GM19328 (cell line): Measurements from ENCODE around the gene FGF19.
A peak's percentile ranks its signal among the peaks of the same experiment; 100 is the strongest.
"Not testable (repeated sequence)": the region's sequence is repeated elsewhere in the genome, so short reads cannot be mapped to it uniquely, and the experiment has no call there.

Source experiments
- ATAC-seq: cut with Tn5 transposase; IDR thresholded peaks from one replicate; pipeline ENCODE4 v1.9.1; 2021; ENCODE audit warnings: mild to moderate bottlenecking, moderate library complexity; ENCODE audit not compliant: unreplicated experiment

Gene FGF19

DNA sequence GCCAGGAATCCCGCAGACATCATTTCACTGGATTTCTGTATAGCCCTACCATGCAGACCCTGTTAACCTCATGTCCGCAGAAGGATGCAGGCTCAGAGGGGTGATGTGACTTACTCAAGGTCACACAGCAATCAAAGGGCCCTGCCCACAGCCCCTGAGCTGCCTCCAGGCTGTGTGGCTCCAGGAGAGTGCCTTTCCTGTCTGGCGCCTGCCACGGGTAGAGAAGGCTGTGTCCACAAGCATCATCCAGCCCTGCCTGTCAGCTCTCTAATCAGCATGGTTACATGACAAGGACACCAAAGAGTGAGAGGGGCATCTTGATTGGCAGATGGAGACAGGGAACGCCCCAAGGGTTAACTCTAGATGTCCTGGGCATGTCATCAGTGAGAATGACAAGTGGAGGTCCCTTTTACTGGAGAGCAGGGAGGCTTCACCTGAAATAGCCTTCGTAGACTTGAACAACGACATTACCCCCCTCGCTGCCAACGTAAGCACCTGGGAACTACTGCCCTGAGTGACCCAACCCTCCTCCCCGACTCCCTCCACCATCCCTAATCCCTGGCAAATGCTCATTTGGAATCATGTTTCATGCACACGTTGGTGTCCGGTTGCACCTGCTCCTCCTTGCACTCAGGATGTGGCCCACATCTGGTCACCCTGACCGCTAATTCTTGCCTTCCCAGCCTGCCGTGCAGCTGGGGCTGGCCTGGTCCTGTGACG lies 6.9 kb downstream of the FGF19 start:
- no peak for ATAC-seq

DNA sequence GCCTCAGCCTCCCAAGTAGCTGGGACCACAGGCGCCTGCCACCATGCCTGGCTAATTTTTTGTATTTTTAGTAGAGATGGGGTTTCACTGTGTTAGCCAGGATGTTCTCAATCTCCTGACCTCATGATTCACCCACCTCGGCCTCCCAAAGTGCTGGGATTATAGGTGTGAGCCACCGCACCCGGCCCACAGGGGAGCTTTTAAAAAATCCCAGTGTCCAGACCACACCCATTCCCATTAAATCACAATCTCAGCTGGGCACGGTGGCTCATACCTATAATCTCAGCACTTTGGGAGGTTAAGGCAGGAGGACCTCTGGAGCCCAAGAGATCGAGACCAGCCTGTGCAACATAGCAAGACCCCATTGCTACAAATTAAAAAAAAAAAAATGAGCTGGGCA lies 7.8 kb downstream of the FGF19 start:
- not testable (repeated sequence) for ATAC-seq

DNA sequence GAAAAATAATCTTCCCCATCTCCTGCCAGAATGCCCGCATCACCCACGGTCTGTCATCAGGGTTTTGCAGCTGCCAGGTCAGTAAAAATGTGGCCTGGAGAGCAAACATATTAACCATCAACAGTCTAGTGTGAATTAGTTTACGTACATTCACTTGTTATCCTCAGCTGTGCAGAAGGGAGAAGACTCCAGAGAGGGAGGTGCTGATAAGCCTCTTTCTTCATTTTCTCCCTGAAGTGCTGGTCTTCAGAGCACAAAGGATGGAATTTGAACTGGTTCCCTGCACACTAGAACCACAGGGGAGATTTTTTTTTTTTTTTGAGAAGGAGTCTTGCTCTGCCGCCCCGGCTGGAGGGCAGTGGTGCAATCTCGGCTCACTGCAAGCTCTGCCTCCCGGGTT lies 8.2 kb downstream of the FGF19 start:
- ATAC-seq: no peak

DNA sequence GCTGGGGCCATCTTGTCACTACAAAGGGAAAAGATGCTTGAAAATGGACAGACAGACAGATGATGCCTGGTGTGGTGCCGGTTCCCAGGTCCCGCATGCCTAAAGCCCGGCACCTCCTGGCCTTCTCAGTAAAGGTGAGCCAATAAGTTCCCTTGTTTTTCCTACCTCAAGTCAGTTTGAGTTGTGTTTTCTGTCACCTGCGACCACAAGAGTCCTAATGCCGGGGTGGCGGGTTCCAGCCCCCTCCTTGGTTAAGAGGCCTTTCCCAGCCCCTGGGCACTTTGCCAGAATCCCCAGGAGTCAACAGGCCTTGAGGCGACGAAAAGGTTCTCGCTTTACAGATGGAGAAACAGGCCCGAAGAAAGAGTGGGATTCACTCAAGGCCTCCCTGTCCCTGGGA lies 9.0 kb downstream of the FGF19 start:
- no peak for ATAC-seq

DNA sequence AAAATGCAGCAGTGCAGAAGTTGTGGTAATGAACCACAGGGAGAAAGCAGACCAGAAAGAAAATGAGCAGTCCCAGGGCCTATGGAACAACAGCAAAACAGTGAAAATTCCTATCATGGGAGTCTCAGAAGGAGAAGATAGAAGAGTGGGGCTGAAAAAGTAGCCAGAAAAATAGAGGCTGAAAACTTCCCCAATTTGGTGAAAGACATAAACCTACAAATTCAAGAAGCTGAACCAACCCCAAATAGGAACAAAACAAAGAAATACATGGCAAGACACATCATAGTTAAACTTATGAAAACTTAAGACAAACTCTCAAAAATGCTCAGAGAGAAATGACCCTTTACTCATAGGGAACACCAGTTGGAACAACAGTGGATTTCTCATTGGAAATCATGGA lies 11.4 kb downstream of the FGF19 start:
- no peak for ATAC-seq

DNA sequence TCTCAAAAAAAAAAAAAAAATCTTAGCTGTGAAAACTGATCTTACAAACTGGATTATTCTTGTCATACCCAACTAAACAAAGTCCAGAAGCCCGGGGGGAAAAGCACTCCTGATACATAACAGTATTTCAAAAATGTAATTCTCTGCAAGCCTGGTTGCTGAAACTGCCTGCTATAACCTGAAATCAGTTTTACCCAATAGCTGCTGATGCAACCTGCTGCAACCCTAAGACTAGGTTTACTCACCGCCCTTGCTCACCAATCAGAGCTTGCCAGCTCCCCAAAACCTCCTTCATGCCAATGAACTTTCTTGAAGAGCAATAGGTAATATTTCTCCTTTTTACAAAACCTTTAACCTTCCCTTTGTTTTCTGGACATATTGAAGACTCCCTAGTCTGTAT lies 12.4 kb downstream of the FGF19 start:
- no peak for ATAC-seq

DNA sequence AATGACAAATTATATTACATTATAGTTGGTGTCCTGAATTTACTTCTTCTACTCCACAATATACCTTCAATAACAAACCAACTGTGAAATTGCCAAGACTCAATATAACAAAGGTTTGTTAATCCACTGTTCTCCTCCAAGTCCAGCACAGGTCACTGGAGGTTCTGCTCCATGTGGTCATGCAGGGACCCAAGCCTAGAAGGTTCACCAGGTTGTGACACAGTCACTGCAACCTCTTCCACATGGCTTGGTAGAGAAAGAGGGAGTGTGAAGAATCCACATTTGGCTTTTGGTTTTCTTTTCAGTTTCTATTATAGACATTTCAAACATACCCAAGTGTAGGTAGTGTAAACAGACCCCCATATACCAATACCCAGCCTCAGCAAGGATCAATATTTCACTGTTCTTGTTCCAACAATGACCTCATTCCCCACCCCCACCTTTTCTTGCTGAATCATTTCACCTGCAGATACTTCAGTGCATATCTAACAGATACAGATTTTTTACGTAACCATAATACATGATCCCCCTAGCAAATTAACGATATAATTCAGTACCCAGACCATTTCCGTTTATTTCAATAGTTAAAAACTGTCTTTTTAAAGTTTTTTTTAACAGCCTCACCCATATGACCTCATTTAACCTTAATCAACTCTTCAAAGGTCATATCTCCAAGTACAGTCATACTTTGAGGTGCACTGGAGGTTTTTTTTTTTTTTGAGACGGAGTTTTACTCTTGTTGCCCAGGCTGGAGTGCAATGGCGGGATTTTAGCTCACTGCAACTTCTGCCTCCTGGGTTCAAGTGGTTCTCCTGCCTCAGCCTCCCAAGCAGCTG lies 14.1 kb downstream of the FGF19 start:
- no peak for ATAC-seq

DNA sequence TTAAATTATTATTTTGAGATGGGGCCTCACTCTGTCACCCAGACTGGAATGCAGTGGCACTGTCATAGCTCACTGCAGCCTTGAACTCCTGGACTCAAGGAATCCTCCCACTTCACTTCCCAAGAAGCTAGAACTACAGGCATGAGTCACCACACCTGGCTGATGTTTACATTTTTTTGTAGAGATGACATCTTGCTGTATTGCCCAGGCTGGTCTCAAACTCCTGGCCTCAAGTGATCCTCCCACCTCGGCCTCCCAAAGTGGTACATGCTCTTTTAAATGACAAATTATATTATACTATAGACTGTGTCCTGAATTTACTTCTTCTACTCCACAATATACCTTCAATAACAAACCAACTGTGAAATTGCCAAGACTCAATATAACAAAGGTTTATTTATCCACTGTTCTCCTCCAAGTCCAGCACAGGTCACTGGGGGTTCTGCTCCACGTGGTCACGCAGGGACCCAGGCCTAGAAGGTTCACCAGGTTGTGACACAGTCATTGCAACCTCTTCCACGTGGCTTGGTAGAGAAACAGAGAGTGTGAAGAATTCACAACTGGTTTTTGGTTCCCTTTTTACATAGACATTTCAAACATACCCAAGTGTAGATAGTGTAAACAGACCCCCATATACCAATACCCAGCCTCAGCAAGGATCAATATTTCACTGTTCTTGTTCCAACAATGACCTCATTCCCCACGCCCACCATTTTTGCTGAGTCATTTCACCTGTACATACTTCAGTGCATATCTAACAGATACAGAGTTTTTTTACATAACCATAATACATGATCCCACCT lies 15.7 kb downstream of the FGF19 start:
- ATAC-seq: not testable (repeated sequence)

DNA sequence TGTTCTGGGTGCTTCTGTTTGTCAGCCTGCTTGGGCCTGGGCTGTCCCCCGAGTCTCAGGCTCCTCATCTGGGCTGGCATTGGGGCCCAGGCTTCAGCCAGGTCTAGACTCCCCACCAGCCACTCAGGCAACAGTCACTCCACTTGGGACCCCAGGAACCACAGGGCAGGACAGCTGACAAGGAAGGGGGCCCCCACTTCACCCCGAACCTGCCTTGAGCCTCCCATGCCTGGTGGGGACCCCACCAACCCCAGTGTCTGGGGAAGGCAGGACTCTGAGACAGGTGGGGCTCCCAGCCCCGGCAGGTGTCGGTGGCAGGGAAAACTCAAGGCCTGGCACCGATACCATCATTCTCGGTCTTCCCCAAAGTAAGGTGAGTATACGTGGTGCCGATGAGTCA lies 17.0 kb downstream of the FGF19 start:
- ATAC-seq: no peak

DNA sequence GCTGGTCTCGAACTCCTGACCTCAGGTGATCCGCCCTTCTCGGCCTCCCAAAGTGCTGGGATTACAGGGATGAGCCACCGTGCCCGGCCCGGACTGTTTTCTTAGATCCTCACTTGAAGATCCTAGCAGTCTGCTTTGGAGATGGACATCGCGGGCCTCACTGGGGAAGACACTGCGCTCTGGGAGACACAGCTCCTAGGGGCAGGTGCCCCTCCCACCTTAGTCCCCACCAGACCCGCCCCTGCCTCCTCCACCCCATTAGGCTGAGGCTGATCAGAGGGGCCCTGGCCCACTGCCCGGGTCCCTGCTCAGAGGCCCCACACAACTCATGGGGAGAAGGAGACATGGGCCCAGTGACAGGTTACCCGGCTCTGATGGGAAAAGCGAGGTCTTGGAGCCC lies 17.4 kb downstream of the FGF19 start:
- ATAC-seq: no peak

DNA sequence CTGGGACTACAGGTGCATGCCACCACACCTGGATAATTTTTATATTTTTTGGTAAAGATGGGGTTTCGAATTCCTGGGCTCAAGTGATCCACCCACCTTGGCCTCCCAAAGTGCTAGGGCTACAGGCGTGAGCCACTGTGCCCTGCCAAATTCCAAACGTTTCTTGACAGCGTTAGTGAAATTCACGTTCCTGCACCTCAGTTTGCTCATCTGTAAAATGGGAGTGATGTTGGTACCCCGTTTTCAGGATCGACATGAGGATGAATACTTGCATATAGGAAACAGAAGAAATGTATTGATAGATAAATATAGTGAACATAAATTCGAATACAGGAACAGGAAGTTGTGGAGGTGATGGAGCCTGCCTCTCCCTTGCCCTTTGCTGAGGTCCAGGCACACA lies 18.5 kb downstream of the FGF19 start:
- ATAC-seq: no peak

DNA sequence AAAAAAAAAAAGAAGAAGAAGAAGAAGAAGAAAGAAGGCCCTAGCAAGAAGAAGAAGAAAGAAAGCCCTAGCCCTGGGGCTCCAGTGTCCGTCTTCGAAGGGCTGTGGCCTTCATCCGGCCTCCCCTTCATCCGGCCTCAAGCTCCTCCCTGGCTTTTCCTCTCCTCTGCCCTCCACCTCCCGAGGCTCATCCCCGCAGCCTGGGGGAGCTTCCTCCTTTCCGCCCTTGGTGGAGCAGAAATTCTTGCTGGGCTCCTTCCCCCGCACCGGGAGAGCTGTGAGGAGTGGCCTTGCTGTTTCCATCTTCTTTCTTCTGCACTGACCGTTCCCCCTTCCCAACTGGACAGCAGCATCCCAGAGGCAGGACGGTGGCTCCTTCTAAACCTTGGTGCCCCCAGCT lies 19.2 kb downstream of the FGF19 start:
- ATAC-seq: no peak

DNA sequence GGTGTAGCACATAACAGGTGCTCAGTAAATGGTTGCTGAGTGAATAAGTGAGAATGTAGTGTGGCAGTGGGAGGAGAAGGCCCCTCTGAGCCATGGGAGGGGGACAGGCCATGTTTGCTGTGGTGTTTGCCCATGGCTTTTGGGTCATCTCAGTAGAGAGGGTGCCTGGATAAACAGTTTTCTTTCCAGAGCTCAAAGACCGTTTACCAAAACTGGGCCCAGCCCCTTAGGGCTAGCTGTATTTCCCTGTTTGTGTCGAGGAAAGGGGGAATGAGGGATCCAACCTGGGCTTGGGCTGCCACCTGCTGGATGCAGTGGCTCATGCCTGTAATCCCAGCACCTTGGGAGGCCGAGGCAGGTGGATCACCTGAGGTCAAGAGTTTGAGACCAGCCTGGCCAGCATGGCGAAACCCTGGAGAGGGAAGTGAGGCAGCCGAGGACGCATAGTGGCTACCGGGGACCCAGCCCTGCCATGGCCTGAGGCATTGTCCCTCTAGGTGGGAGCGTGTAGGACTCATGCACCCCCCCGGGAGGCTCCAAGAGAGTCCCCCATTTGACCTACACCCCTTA lies 20.0 kb downstream of the FGF19 start:
- ATAC-seq: no peak

DNA sequence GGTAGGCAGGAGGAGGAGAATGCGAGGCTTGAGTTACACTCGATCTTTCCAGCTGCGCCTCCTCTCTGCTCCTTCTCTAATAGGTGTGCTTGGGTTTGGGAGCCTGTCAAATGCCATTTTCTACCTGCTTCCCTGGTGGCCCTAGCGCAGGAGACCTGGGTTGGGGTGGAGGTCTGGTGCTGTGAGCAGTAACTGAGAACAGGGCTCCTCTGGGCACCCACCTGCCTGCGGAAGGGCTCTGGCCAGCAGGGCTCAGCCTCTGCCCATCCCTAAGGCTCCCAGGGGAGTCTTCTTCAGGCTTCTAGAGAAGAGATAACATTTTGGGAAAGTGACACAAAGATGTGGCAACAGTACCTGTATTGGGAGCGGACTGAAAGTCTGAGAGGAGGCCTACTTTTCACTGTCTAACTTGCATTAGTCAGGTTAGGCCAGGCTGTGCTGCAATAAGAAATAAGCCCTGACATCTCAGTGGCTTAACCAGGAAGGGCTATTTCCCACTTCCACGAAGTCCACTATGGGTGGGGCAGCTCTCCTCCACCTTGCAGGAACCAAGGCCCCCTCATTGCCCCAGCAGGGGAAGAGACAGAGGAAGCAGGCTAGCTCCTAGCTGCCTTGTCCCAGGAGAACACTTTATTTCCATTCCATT lies 21.0 kb downstream of the FGF19 start:
- no peak for ATAC-seq

DNA sequence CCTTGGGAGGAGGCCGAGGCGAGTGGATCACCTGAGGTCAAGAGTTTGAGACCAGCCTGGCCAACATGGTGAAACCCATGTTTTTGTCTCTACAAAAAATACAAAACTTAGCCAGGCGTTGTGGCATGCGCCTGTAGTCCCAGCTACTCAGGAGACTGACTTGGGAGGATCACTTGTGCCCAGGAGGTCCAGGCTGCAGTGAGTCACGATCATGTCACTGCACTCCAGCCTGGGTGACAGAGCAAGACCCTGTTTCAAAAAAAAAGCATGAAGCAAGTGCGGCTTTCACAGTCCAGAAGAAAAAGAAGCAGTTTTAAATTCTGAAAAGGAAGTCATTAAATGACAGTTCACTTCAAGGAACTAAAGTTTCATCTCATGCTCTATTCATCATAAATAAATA lies 21.6 kb downstream of the FGF19 start:
- no peak for ATAC-seq

DNA sequence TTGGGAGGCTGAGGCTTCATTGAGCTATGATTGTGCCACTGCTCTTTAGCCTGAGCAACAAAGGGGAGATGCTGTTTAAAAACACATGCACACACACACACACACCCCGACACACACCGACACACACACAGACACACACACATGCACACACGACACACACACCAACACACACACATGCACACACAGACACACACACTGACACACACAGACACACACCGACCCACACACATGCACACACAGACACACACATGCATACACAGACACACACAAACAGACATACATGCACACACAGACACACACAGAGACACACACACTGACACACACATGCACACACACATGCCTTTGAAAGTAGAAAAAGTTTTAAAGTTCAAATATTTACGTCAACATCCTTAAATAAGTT lies 23.1 kb downstream of the FGF19 start:
- no peak for ATAC-seq

DNA sequence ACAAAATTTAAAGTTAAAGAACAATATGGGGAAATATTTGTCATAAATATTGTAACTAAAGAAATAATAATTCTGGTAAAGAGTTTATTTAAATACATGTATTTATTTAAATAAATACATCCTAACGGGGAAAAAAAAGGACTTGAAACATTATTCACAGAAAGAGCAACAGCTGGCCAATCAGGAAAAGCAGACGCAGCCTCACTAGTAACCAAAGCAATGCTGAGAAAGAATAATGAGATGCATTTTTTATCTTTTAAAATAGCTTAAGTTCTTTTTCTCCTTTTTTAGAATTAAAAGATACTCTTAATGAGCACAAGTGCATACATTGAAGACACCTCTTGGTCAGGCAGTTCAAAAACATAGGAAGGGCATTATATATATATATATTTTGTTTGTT lies 26.1 kb downstream of the FGF19 start:
- ATAC-seq: no peak

DNA sequence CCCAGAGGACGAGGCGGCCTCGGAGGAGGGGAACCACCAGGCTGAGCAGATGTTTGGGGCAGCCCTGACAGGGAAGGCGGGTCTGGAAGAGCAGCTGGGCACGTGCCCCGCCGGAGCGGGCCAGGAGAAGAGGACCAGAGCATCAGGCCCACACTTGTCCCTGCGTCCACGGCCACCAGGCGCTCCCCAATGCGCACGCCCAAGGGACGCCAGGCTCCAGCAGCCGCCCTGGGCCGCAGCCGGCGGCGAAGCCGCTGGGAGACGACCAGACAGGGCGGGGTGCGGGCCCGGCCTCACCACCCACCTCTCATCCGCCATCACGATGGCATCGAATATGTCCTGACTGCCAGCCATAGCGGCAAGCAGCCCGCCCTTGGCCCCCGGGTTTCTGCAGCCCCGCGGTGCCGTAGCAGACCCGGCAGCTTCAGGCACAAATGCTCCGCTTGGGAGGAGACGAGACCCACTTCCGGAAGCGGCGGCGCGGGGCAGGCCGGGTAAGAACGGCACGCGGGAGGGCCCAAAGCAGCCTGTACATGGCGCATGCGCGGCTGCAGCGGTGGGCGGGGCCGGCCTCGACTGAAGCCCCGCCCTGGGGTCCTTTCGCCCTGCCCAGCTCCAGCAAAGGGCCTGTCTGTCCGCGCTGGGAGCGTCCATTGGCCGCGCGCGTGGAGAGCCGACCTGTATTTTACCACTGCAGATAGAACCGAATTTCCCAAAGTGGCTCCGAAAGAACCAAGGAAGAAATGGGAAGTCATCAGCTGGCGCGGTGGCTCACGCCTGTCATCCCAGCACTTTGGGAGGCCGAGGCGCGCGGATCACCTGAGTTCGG lies 28.7 kb downstream of the FGF19 start, which contains the start of gene LTO1:
Gene LTO1 (minus strand): TSS at position 468 of the 829 bp plus-strand sequence. CDS start 114 bp downstream, at position 354.
- peak; percentile 78 for ATAC-seq

DNA sequence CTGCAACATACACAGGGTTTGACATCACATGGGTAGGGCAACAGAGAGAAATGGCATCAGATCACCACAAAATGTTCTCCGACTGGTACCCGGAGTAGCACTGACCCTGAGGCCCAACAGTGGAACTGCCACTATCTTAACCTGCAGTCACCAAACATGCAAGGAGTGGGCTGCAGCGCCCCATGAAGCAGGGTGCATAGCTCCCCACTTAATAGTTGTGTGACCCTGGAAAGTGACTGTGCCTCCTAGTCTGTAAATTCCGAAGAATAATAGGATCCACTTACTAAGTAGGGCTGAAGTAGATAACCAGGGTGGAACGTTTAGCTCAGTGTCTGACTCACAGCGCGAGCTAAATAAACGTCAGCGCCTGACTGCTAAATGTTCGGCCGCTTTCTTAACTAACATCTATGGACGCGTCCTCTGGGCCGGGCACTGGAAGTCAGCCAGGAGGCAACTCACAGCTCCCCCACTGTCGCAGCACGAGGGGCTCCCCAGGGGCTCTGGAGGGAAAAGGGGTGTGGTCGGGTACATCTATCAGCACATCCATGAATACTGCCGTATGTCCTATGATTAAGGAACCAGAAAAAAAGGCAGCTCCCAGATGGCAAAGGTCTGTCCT lies 29.4 kb downstream of the FGF19 start:
- no peak for ATAC-seq
